Epithelial cell of esophagus (primary cell): ENCODE data around the gene TM2D1.
A peak's percentile ranks its signal among the peaks of the same experiment; 100 is the strongest.
"Not testable (repeated sequence)": the region's sequence is repeated elsewhere in the genome, so short reads cannot be mapped to it uniquely, and the experiment has no call there.

Source experiments
- DNase-seq: peaks from one replicate; pipeline ENCODE4 v3.0.0; 2010; ENCODE audit warnings: low read depth
- H3K4me3 ChIP-seq: 2 replicates; pipeline ENCODE4 v1.5.1; 2011; ENCODE audit warnings: mild to moderate bottlenecking, low read length, control low read depth
- TF ChIP-seq, protein P1 (sequence below): IDR thresholded peaks from 2 replicates; pipeline ENCODE4 v1.5.1; 2011; ENCODE audit warnings: low read depth, mild to moderate bottlenecking, low read length, control low read depth, inconsistent platforms; ENCODE audit not compliant: insufficient read depth; ENCODE audit errors: missing control alignments

The TM2D1 gene

DNA sequence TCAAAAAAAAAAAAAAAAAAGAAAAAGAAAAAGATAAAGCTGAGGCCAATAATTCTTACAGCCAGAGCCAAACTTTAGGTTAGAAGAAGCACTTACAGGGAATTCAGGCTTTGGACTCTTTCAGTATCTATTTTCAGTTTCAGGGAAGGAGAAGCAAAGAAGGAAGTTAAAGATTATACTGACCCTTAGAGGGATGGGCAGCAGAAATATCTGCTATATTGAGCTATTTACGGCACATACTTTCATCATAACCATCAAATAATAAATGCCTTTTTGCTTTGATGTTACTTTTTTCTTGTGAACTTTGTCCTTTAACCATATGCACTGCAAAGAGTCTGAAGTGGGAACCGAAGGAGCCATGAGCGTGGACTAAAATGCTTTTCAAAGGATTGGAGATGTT, 42.0 kb downstream of the TM2D1 start:
- H3K4me3 ChIP-seq: no peak overlapping the region
- TF ChIP-seq, protein P1, sequence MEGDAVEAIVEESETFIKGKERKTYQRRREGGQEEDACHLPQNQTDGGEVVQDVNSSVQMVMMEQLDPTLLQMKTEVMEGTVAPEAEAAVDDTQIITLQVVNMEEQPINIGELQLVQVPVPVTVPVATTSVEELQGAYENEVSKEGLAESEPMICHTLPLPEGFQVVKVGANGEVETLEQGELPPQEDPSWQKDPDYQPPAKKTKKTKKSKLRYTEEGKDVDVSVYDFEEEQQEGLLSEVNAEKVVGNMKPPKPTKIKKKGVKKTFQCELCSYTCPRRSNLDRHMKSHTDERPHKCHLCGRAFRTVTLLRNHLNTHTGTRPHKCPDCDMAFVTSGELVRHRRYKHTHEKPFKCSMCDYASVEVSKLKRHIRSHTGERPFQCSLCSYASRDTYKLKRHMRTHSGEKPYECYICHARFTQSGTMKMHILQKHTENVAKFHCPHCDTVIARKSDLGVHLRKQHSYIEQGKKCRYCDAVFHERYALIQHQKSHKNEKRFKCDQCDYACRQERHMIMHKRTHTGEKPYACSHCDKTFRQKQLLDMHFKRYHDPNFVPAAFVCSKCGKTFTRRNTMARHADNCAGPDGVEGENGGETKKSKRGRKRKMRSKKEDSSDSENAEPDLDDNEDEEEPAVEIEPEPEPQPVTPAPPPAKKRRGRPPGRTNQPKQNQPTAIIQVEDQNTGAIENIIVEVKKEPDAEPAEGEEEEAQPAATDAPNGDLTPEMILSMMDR: no peak
- DNase-seq: no peak

DNA sequence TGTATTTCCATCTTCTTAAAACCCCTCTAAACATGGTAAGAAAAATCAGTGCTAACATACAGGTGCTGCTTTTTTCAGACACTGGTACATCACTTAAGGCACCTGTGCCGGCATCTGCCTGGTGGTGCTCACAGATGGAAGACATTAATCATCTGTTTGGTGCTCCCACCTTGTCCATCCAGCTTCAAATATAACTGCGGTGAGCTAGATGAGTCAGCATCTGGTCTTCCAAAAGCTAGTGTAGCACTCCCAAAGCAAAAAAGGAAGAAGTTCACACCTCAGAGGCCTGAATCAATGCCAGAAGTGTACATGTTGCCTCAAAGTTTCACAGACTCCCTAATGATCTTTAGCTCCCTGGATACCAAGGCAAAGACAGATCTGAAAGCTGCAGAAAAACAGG, 44.4 kb downstream of the TM2D1 start:
- H3K4me3 ChIP-seq: no peak overlapping the region
- TF ChIP-seq, protein P1: no peak
- DNase-seq: peak; percentile 37

DNA sequence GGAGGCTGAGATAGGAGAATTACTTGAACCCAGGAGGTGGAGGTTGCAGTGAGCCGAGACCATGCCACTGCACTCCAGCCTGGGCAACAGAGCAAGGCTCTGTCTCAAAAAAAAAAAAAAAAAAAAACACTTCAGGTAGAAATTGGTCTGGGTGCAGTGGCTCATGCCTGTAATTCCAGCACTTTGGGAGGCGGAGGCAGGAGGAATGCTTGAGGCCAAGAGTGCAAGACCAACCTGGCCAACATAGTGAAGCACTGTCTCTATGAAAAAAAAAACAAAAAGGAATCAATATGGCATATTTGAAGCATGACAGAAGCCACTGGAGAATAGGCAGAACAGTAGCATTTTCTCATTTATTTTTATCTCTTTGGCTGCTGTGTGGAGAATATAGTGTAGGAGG, 48.1 kb downstream of the TM2D1 start:
- H3K4me3 ChIP-seq, DNase-seq: not testable (repeated sequence)

DNA sequence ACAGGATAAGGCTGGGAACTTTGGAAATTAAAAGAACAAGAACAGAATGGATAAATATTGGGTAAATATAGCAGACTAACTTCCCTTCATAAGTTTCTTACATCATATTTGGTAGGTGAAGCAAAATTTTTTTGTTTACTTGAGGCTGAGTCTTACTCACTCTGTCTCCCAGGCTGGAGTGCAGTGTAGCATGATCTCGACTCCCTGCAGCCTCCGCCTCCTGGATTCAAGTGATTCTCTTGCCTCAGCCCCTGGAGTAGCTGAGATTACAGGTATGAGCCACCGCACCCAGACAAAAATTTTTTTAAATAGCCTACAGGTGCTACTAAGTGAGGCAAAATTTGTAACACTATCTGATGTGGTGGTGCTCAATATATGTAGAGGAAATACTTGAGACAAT, 50.7 kb downstream of the TM2D1 start:
- TF ChIP-seq, protein P1: no peak
- peak; percentile 74 for DNase-seq
- H3K4me3 ChIP-seq: no peak overlapping the region

DNA sequence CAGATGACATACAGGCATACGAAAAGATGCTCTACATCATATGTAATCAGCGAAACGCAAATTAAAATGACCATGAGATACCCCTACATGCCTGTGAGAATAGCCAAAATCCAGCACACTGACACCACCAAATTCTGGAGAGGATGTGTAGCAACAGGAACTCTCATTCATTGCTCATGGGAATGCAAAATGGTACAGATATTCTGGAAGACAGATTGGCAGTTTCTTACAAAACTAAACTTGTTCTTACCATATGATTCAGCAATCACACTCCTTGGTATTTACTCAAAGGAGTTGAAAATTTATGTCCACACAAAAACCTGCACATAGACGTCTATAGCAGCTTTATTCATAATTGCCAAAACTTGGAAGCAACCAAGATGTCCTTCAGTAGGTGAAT, 52.6 kb downstream of the TM2D1 start:
- TF ChIP-seq, protein P1: no peak
- peak; percentile 61 for DNase-seq
- H3K4me3 ChIP-seq: no peak overlapping the region

DNA sequence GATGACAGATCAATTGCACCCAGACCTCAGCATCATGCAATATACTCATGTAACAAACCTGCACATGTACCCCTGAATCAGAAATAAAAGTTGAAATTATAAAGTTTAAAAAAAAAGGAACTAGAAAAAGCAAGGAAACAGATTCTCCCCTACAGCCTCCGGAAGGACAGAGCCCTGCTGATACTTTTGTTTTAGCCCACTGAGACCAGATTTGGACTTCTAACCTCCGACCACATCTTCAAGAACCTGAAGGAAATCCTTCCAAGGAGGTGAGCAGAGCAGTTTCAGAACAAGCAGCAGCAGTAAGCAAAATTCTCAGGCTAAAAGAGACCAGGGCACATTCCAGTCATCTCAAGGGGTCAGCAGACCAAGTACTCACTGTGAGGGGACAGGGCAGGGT, 54.5 kb downstream of the TM2D1 start:
- H3K4me3 ChIP-seq: no peak overlapping the region
- TF ChIP-seq, protein P1: no peak
- no peak for DNase-seq

DNA sequence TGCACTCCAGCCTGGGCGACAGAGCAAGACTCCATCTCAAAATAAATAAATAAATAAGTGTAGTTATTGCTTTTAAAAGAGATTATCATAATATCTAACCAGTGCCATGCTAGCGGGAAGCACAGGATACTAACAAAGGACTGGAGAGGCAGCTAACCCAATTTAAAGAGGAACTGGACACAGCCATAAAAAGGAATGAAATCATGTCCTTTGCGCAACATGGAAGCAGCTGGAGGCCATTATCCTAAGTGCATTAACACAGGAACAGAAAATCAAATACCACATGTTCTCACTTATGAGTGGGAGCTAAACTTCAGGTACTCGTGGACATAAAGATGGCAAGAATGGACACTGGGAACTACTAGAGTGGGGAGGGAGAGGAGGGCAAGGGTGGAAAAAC, 54.9 kb downstream of the TM2D1 start:
- TF ChIP-seq, protein P1: no peak
- no peak for DNase-seq
- no peak overlapping the region for H3K4me3 ChIP-seq

DNA sequence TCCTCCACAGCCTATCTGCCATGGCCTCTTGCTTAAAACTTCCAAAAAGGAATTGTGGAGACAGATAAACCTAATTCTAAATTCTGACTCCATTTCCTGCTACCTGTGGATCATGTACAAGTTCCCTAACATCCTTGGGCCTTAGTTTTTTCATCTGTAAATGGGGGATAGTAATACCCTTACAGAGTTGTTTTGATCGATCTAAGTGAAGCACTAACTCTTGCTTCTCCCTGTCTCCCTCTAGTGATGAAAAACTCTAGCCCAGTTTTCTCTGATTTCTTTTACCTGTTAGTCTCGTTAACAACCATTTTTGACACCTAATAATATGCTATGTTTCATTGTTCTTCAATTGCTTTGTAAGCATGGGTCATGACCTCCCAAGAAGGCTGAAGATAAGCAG, 65.9 kb downstream of the TM2D1 start:
- peak; percentile 15 for DNase-seq
- TF ChIP-seq, protein P1: peak; percentile 41
- no peak overlapping the region for H3K4me3 ChIP-seq
